Measurements from ENCODE around the gene LMX1B.
A peak's percentile ranks its signal among the peaks of the same experiment; 100 is the strongest.

The LMX1B gene

GRCh38 chr9:126682113-126682810, 68.5 kb downstream of the LMX1B start:
- DNase-seq = no peak

- DNase-seq = no peak
Measured at GRCh38 chr9:126682928-126683697, 69.4 kb downstream of the LMX1B start.

- no peak for DNase-seq
Measured at GRCh38 chr9:126683698-126684044, 69.9 kb downstream of the LMX1B start.

GRCh38 chr9:126684345-126684744, 70.6 kb downstream of the LMX1B start:
- no peak for DNase-seq

GRCh38 chr9:126684965-126685465, 71.3 kb downstream of the LMX1B start:
- no peak for DNase-seq

GRCh38 chr9:126687930-126688461, 74.3 kb downstream of the LMX1B start:
- no peak for DNase-seq

- DNase-seq = no peak
Measured at GRCh38 chr9:126688617-126689016, 74.9 kb downstream of the LMX1B start.

- DNase-seq = no peak
Measured at GRCh38 chr9:126689027-126689825, 75.5 kb downstream of the LMX1B start.

GRCh38 chr9:126690431-126691051, 76.8 kb downstream of the LMX1B start:
- DNase-seq = peak; percentile 17

GRCh38 chr9:126692041-126692758, 78.5 kb downstream of the LMX1B start:
- DNase-seq = no peak

- DNase-seq = no peak
Measured at GRCh38 chr9:126692759-126693427, 79.2 kb downstream of the LMX1B start.

- no peak for DNase-seq
Measured at GRCh38 chr9:126693428-126693944, 79.8 kb downstream of the LMX1B start.

GRCh38 chr9:126694206-126695081, 80.7 kb downstream of the LMX1B start:
- DNase-seq = no peak

- DNase-seq = no peak
Measured at GRCh38 chr9:126695186-126695585, 81.5 kb downstream of the LMX1B start.

GRCh38 chr9:126695701-126696400, 82.1 kb downstream of the LMX1B start:
- DNase-seq = no peak

- no peak for DNase-seq
Measured at GRCh38 chr9:126696401-126697145, 82.8 kb downstream of the LMX1B start.

GRCh38 chr9:126697330-126697729, 83.6 kb downstream of the LMX1B start:
- DNase-seq = no peak

GRCh38 chr9:126698251-126698650, 84.5 kb downstream of the LMX1B start:
- no peak for DNase-seq

- no peak for DNase-seq
Measured at GRCh38 chr9:126698756-126699155, 85.0 kb downstream of the LMX1B start.

All from NCI-H2171 treated with DMSO at 0.1 percent for 48 hours (cell line).